MM.1S (cell line): ENCODE measurements around the gene CARMIL1.

Source experiments
- EZH2 ChIP-seq: fragments of 300-600 bp; sonication (generic); optimal IDR thresholded peaks from 2 replicates; pipeline ENCODE3; 2017; ENCODE audit warnings: low read depth, mild to moderate bottlenecking, antibody characterized with exemption, low read length, mixed read lengths
- TF ChIP-seq, protein P1 (sequence below): fragments of 300-600 bp; sonication (generic); IDR thresholded peaks from 2 replicates; pipeline ENCODE4 v1.5.1; 2016; ENCODE audit warnings: antibody characterized with exemption, low read length, mixed read lengths

DNA sequence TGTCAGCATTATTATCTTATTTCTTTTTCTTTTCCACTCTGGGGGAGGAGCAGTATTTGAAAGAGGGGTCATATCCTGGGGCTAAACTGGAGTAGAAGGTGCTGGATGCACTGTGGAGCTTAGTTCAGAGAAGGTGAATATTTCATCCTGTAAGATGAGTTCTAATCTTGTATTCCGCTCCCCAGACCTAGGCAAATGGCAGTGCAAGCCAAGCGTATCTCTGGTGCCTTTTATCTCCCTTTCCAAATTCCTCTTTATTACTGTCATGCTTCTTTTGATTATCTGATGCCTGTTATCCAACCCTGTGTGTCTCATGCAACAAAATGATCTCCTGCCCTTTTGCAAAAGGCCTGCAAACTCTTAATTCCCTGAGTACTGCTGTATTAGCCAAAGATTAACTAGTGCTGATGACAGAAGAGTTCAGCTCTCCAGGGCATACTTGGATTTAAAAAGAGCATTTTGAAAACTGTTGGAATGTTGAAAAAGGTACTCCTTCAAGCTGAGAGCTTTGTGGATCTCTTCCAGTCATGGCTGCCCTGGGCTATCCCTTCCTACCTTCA lies 138.0 kb downstream of the CARMIL1 start:
- TF ChIP-seq, protein P1, sequence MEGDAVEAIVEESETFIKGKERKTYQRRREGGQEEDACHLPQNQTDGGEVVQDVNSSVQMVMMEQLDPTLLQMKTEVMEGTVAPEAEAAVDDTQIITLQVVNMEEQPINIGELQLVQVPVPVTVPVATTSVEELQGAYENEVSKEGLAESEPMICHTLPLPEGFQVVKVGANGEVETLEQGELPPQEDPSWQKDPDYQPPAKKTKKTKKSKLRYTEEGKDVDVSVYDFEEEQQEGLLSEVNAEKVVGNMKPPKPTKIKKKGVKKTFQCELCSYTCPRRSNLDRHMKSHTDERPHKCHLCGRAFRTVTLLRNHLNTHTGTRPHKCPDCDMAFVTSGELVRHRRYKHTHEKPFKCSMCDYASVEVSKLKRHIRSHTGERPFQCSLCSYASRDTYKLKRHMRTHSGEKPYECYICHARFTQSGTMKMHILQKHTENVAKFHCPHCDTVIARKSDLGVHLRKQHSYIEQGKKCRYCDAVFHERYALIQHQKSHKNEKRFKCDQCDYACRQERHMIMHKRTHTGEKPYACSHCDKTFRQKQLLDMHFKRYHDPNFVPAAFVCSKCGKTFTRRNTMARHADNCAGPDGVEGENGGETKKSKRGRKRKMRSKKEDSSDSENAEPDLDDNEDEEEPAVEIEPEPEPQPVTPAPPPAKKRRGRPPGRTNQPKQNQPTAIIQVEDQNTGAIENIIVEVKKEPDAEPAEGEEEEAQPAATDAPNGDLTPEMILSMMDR: no peak
- no peak for TF ChIP-seq EZH2
